C4-2B (cell line): ENCODE data around the gene DPM2.

Experiments used
- ZFX ChIP-seq: fragments of 450-650 bp; IDR thresholded peaks from 2 replicates; pipeline ENCODE4 v1.6.1; 2017
- TF ChIP-seq, protein P1 (sequence below): fragments of 450-650 bp; conservative IDR thresholded peaks from 2 replicates; pipeline ENCODE4 v1.5.1; 2017; ENCODE audit warnings: mild to moderate bottlenecking

DNA sequence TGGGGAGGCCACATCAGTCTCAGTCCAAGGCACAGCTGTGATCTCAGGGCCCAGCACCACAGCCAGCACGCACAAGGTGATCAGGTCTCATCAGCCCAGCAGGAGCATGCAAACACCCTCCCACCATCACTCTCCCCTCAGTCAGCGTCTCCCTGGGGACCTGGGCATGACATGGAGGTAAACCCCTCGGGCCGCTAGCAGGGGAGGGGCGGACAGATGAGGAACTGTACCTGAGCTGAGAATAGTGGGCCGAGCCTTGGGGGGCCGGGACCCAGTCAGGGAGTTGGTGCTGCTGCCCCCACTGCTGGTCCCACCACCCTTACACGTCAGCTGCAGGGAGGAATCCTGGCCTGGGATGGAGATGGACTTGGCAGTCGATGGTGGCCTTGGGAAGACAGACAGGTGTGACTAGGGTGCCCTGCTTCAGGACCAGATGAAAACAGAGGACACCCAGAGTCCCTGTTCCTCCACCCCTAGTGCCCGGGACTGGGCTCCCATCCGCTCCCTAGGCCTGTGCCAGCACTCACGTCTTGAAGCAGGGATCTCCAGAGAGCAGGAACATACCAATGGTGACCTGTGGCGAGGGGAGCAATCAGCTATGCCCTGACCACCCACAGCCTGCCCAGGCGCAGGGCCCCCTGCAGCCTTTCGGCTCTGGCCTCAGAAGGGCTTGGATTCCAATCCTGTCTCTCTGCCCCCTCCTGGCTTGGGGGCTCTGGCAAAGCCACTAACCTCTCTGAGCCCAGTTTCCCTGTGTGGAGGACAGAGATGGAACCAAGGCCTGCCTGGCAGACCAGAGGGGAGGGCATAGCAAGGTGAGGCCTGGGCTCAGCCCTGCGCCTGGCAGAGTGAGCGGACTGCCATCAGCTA is 10.4 kb upstream of the DPM2 start:
- TF ChIP-seq, protein P1, sequence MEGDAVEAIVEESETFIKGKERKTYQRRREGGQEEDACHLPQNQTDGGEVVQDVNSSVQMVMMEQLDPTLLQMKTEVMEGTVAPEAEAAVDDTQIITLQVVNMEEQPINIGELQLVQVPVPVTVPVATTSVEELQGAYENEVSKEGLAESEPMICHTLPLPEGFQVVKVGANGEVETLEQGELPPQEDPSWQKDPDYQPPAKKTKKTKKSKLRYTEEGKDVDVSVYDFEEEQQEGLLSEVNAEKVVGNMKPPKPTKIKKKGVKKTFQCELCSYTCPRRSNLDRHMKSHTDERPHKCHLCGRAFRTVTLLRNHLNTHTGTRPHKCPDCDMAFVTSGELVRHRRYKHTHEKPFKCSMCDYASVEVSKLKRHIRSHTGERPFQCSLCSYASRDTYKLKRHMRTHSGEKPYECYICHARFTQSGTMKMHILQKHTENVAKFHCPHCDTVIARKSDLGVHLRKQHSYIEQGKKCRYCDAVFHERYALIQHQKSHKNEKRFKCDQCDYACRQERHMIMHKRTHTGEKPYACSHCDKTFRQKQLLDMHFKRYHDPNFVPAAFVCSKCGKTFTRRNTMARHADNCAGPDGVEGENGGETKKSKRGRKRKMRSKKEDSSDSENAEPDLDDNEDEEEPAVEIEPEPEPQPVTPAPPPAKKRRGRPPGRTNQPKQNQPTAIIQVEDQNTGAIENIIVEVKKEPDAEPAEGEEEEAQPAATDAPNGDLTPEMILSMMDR = no peak
- TF ChIP-seq ZFX = no peak
